ENCODE data around the gene ADGRE3. TPM values are rescaled to one million over a fixed set of nuclear protein-coding genes. Genes with fewer than 3 reads are reported as not detected.

The ADGRE3 gene
- total RNA-seq, 2 donors from 2014 or later = not detected

- peak in 1 of 2 donors; percentile 48 for ATAC-seq
- Mint-ChIP-seq H3K9me3 (no peaks in the 10 kb centered on the region), H3K27ac (peak overlapping the region in 1 of 2 donors; percentile 14), H3K36me3 (no peaks in the 10 kb centered on the region)
- peak in 1 of 2 donors; percentile 69 for DNase-seq (ENCODE audit: low spot score in 2 of 2)
Measured at GRCh38 chr19:14580623-14581237, 93.9 kb downstream of the ADGRE3 start.

- no peak for ATAC-seq
- DNase-seq (ENCODE audit: low spot score in 2 of 2) = no peak
- no peaks in the 10 kb centered on the region for H3K36me3 Mint-ChIP-seq
- no peak overlapping the region for H3K27ac Mint-ChIP-seq
- H3K9me3 Mint-ChIP-seq = no peaks in the 10 kb centered on the region
Measured at GRCh38 chr19:14577885-14578427, 96.7 kb downstream of the ADGRE3 start.

GRCh38 chr19:14577264-14577663 lies 97.4 kb downstream of the ADGRE3 start:
- no peaks in the 10 kb centered on the region for H3K9me3 Mint-ChIP-seq
- no peak overlapping the region for H3K27ac Mint-ChIP-seq
- no peaks in the 10 kb centered on the region for H3K36me3 Mint-ChIP-seq
- DNase-seq (ENCODE audit: low spot score in 2 of 2) = no peak
- ATAC-seq = no peak

GRCh38 chr19:14576363-14576762 lies 98.3 kb downstream of the ADGRE3 start:
- Mint-ChIP-seq H3K9me3 (no peaks in the 10 kb centered on the region), H3K27ac (no peak overlapping the region), H3K36me3 (peaks cover 0 to 6% of the 10 kb centered on the region in 2 donors)
- ATAC-seq (no peak), DNase-seq (ENCODE audit: low spot score in 2 of 2) (no peak)

- no peak for DNase-seq (ENCODE audit: low spot score in 2 of 2)
- Mint-ChIP-seq H3K36me3 (peaks cover 0 to 6% of the 10 kb centered on the region in 2 donors), H3K9me3 (no peaks in the 10 kb centered on the region), H3K27ac (peak overlapping the region in 1 of 2 donors; percentile 32)
- ATAC-seq = no peak
Measured at GRCh38 chr19:14575428-14575980, 99.1 kb downstream of the ADGRE3 start.

- peak; percentile 93 to 94 for DNase-seq (ENCODE audit: low spot score in 2 of 2)
- no peaks in the 10 kb centered on the region for H3K9me3 Mint-ChIP-seq
- H3K27ac Mint-ChIP-seq = peak within 1 kb of the TSS; percentile 87 to 98
- peak; percentile 97 for ATAC-seq
- H3K36me3 Mint-ChIP-seq = peaks cover 0 to 6% of the 10 kb centered on the region in 2 donors
Measured at GRCh38 chr19:14571695-14572490, 102.8 kb downstream of the ADGRE3 start, which contains the start of gene NDUFB7. TSS of gene NDUFB7 (minus strand) at chr19:14572066. CDS start at chr19:14572000, 66 bp downstream.

- ATAC-seq = no peak
Measured at GRCh38 chr19:14570864-14571527, 103.6 kb downstream of the ADGRE3 start.

More at GRCh38 chr19:14570864-14571527, 103.6 kb downstream of the ADGRE3 start:
- H3K27ac Mint-ChIP-seq = peak overlapping the region; percentile 87 to 98
- DNase-seq (ENCODE audit: low spot score in 2 of 2) = no peak
- peaks cover 0 to 6% of the 10 kb centered on the region in 2 donors for H3K36me3 Mint-ChIP-seq
- no peaks in the 10 kb centered on the region for H3K9me3 Mint-ChIP-seq

Other genes with a start within 250 kb of the ADGRE3 start
- gene PKN1, start 241.5 kb downstream of the ADGRE3 start, total RNA-seq = 100 to 1,000 TPM; 105 to 192 TPM
- under 1 TPM; 0.20 to 0.97 TPM for gene PTGER1, start 199.5 kb downstream of the ADGRE3 start, total RNA-seq
- 10 to 100 TPM; 24.8 to 33.3 TPM for gene GIPC1, start 178.7 kb downstream of the ADGRE3 start, total RNA-seq
- gene DNAJB1, start 156.4 kb downstream of the ADGRE3 start, total RNA-seq = 100 to 1,000 TPM in 1 of 2 donors, 10 to 100 TPM in 1; 59.5 to 124 TPM
- gene TECR, start 145.2 kb downstream of the ADGRE3 start, total RNA-seq = 100 to 1,000 TPM; 116 to 118 TPM
- 100 to 1,000 TPM; 111 to 129 TPM for gene NDUFB7, start 102.8 kb downstream of the ADGRE3 start, total RNA-seq
- gene CLEC17A, start 91.8 kb downstream of the ADGRE3 start, total RNA-seq = under 1 TPM; 0.16 to 0.43 TPM
- 10 to 100 TPM; 12.1 to 49.7 TPM for gene ZNF333, start 15.2 kb upstream of the ADGRE3 start, total RNA-seq
- gene ADGRE2, start 103.7 kb upstream of the ADGRE3 start, total RNA-seq = 1 to 10 TPM; 1.2 to 4.7 TPM
- not detected for gene OR7A5, start 160.3 kb upstream of the ADGRE3 start, total RNA-seq
- gene OR7C1, start 160.3 kb upstream of the ADGRE3 start, total RNA-seq = not detected
- gene OR7A10, start 174.1 kb upstream of the ADGRE3 start, total RNA-seq = not detected
- gene OR7A17, start 211.3 kb upstream of the ADGRE3 start, total RNA-seq = not detected

All from activated naive CD4-positive, alpha-beta T cell treated with anti-CD3 and anti-CD28 coated beads, Interleukin-2, amount 50 U/mL, for 72 hours (primary cell).